Keratinocyte (primary cell): ENCODE results near the gene OGDHL. TPM values are rescaled to one million over a fixed set of nuclear protein-coding genes. Genes with fewer than 3 reads are reported as not detected.

Experiments
- DNase-seq: peaks from one replicate; pipeline ENCODE4 v3.0.0-alpha.2; 2011; ENCODE audit warnings: low read depth, missing footprints, low spot score
- FAIRE-seq: peaks from 2 replicates; lab custom pipeline; 2011; peaks lifted over from hg19 to GRCh38; lab: Jason Lieb, UNC
- H2AFZ ChIP-seq: 2 replicates; pipeline ENCODE4 v1.6.0; 2012; ENCODE audit warnings: low read length, control low read depth, inconsistent platforms; ENCODE audit not compliant: control insufficient read depth
- H3K27ac ChIP-seq: 2 replicates; pipeline ENCODE4 v1.5.1; 2011; ENCODE audit warnings: low read length; ENCODE audit not compliant: control insufficient read depth, insufficient read depth
- H3K27me3 ChIP-seq: 3 replicates; pipeline ENCODE4 v1.6.0; 2011; ENCODE audit warnings: low read length; ENCODE audit not compliant: control insufficient read depth, insufficient read depth; ENCODE audit errors: extremely low read depth
- H3K36me3 ChIP-seq, 2 experiments: 2 replicates in 1 of 2; 3 replicates in 1 of 2; pipeline ENCODE4 v1.5.1; 2011; ENCODE audit warnings: low read length in 2 of 2, mild to moderate bottlenecking in 1 of 2; ENCODE audit not compliant: control insufficient read depth in 2 of 2, insufficient read depth in 2 of 2; ENCODE audit errors: extremely low read depth in 1 of 2
- H3K4me1 ChIP-seq: 3 replicates; pipeline ENCODE4 v1.5.1; 2011; ENCODE audit warnings: low read length; ENCODE audit not compliant: control insufficient read depth, insufficient read depth; ENCODE audit errors: extremely low read depth
- H3K4me2 ChIP-seq: 3 replicates; pipeline ENCODE4 v1.6.0; 2011; ENCODE audit warnings: low read depth, low read length; ENCODE audit not compliant: control insufficient read depth, insufficient read depth; ENCODE audit errors: extremely low read depth
- H3K4me3 ChIP-seq, 3 experiments: fragments of 200-600 bp in 1 of 3; sonication (generic) in 1 of 3; 2 replicates in 2 of 3; 3 replicates in 1 of 3; pipeline ENCODE4 v1.5.1; 2011 to 2016; ENCODE audit warnings: low read length in 3 of 3, mild to moderate bottlenecking in 3 of 3, control low read depth in 2 of 3, inconsistent platforms in 1 of 3, low read depth in 1 of 3, mixed read lengths in 1 of 3, mixed run types in 1 of 3, moderate library complexity in 1 of 3; ENCODE audit not compliant: control insufficient read depth in 2 of 3, insufficient read depth in 2 of 3; ENCODE audit errors: extremely low read depth in 1 of 3
- H3K79me2 ChIP-seq: 2 replicates; pipeline ENCODE4 v1.6.0; 2012; ENCODE audit warnings: low read length; ENCODE audit not compliant: control insufficient read depth, insufficient read depth
- H3K9ac ChIP-seq: 3 replicates; pipeline ENCODE4 v1.6.0; 2011; ENCODE audit warnings: low read length; ENCODE audit not compliant: control insufficient read depth, insufficient read depth; ENCODE audit errors: extremely low read depth
- H3K9me1 ChIP-seq: 3 replicates; pipeline ENCODE4 v1.6.0; 2011; ENCODE audit warnings: low read length; ENCODE audit not compliant: control insufficient read depth, insufficient read depth; ENCODE audit errors: extremely low read depth
- H3K9me3 ChIP-seq: 2 replicates; pipeline ENCODE4 v1.5.1; 2012; ENCODE audit warnings: low read depth, low read length; ENCODE audit not compliant: control insufficient read depth
- H4K20me1 ChIP-seq: 3 replicates; pipeline ENCODE4 v1.6.0; 2011; ENCODE audit warnings: low read length; ENCODE audit not compliant: control insufficient read depth, insufficient read depth; ENCODE audit errors: extremely low read depth
- CTCF ChIP-seq, 3 experiments: IDR thresholded peaks in 1 of 3; conservative IDR thresholded peaks in 1 of 3; optimal IDR thresholded peaks in 1 of 3; 2 replicates in 2 of 3; 3 replicates in 1 of 3; pipeline versions ENCODE3 to v1.5.1; 2011; ENCODE audit warnings: low read length in 3 of 3, mild to moderate bottlenecking in 3 of 3, moderate library complexity in 2 of 3, control low read depth in 1 of 3, inconsistent platforms in 1 of 3; ENCODE audit not compliant: insufficient read depth in 2 of 3; ENCODE audit errors: extremely low read depth in 1 of 3
- EZH2 ChIP-seq: IDR thresholded peaks from one replicate; pipeline ENCODE4 v1.6.1; 2012; ENCODE audit warnings: inconsistent platforms, mild to moderate bottlenecking, low read length, moderate library complexity
- dilution Hi-C: fragments of 300-500 bp; cut with MboI; formaldehyde crosslinking; loops from one replicate; pipeline ENCODE4 v1.7.0; 2020; ENCODE audit warnings: low sequenced_read_pairs; ENCODE audit not compliant: extremely low pct_ligation_motif_present
- polyA plus RNA-seq, 5 experiments: library from polyadenylated mRNA; depleted of rRNA in 3 of 5; stranded (reverse) in 3 of 5; stranded (forward) in 1 of 5; unstranded in 1 of 5; fragments of >200 nt; gene quantifications; 1 replicate in 1 of 5; 2 replicates in 3 of 5; 3 replicates in 1 of 5; pipeline versions ENCODE4 v1.2.1 to v1.2.3, GENCODE V29; 2011 to 2012; ENCODE audit warnings: missing spikeins in 2 of 5, low read depth in 1 of 5, low replicate concordance in 1 of 5

Gene OGDHL
- polyA plus RNA-seq, 1 donor (not counting 4 experiments of a cell fraction or from before 2014, with no cell fraction given) = 0.09 TPM

- Histone ChIP-seq H3K79me2 (no peaks in the 10 kb centered on the region), H3K27me3 (no peaks in the 10 kb centered on the region), H3K9me3 (no peaks in the 10 kb centered on the region), H3K4me1 (peaks cover 4% of the 10 kb centered on the region), H3K36me3 (no peaks in the 10 kb centered on the region), H2AFZ (no peak overlapping the region), H3K4me2 (no peak overlapping the region), H3K4me3 (no peak overlapping the region), H3K27ac (no peak overlapping the region), H3K9ac (no peak overlapping the region), H4K20me1 (no peaks in the 10 kb centered on the region), H3K9me1 (no peaks in the 10 kb centered on the region)
- no peak for FAIRE-seq
- no peak for DNase-seq
- dilution Hi-C loops = no loop called here
- TF ChIP-seq EZH2 (no peak), CTCF (optimal IDR thresholded peaks at IDR 0.05 in 1 of 3, IDR thresholded peaks at IDR 0.05 in 1 of 3, conservative IDR thresholded peaks at IDR 0.05 in 1 of 3; ENCODE audit: extremely low read depth in 1 of 3, insufficient read depth in 2 of 3, low read length in 3 of 3) (no peak)
Measured at GRCh38 chr10:49739426-49739825, 22.7 kb downstream of the OGDHL start.

GRCh38 chr10:49738616-49739360 is 23.3 kb downstream of the OGDHL start:
- no peaks in the 10 kb centered on the region for H3K27me3 ChIP-seq
- FAIRE-seq = no peak
- dilution Hi-C loops = no loop called here
- peaks cover 4% of the 10 kb centered on the region for H3K4me1 ChIP-seq
- no peaks in the 10 kb centered on the region for H3K9me3 ChIP-seq
- no peaks in the 10 kb centered on the region for H3K36me3 ChIP-seq
- no peaks in the 10 kb centered on the region for H4K20me1 ChIP-seq
- no peak overlapping the region for H2AFZ ChIP-seq
- no peak overlapping the region for H3K27ac ChIP-seq
- H3K4me3 ChIP-seq = no peak overlapping the region
- no peaks in the 10 kb centered on the region for H3K9me1 ChIP-seq
- DNase-seq = no peak
- H3K9ac ChIP-seq = no peak overlapping the region
- no peaks in the 10 kb centered on the region for H3K79me2 ChIP-seq
- no peak overlapping the region for H3K4me2 ChIP-seq
- TF ChIP-seq CTCF (optimal IDR thresholded peaks at IDR 0.05 in 1 of 3, IDR thresholded peaks at IDR 0.05 in 1 of 3, conservative IDR thresholded peaks at IDR 0.05 in 1 of 3; ENCODE audit: extremely low read depth in 1 of 3, insufficient read depth in 2 of 3, low read length in 3 of 3) (no peak), EZH2 (no peak)
